ENCODE measurements around the gene KEL.

- TF ChIP-seq POLR2AphosphoS5 (IDR thresholded peaks at IDR 0.05; ENCODE audit: low read depth, low read length) = no peak
- TF ChIP-seq REST (IDR thresholded peaks at IDR 0.05; ENCODE audit: insufficient read depth in 1 of 2, low read depth in 2 of 2, low read length in 2 of 2) = no peak
- no peak for TF ChIP-seq SIN3A (IDR thresholded peaks at IDR 0.05; ENCODE audit: borderline replicate concordance, insufficient read depth, low read length)
- TF ChIP-seq TAF1 (IDR thresholded peaks at IDR 0.05; ENCODE audit: borderline replicate concordance, insufficient read depth, low read length) = no peak
Measured at GRCh38 chr7:142914121-142914520, 48.0 kb downstream of the KEL start.
